Panc1 (cell line): Measurements from ENCODE around the gene CDKAL1. TPM values are rescaled to one million over a fixed set of nuclear protein-coding genes. Genes with fewer than 3 reads are reported as not detected.

Experiments
- ATAC-seq: fragments of 200-7000 bp; cut with Tn5 transposase; 2 replicates; pipeline ENCODE4 v1.9.1; 2020; ENCODE audit warnings: mild to moderate bottlenecking, moderate library complexity
- BruUV-seq: library from RNA; stranded (reverse); fragments of 400-500 nt; replicated peaks from 2 replicates; lab custom pipeline; 2021; lab: Mats Ljungman, UMichigan
- CTCF ChIA-PET: fragments of 300-600 bp; sonication (Branson Sonifier 250); formaldehyde crosslinking; loops from one replicate; lab custom pipeline; 2022; ENCODE audit warnings: antibody characterized with exemption; lab: Charles Lee
- POLR2A ChIA-PET: fragments of 300-600 bp; sonication (Branson Sonifier 250); formaldehyde crosslinking; loops from one replicate; lab custom pipeline; 2022; ENCODE audit warnings: antibody characterized with exemption; lab: Charles Lee
- DNase-seq: peaks from one replicate; pipeline ENCODE4 v3.0.0-alpha.2; 2010; ENCODE audit warnings: low read depth, low spot score
- H3K27ac ChIP-seq: 2 replicates; pipeline ENCODE4 v1.5.1; 2011; ENCODE audit warnings: mild to moderate bottlenecking, low read length, inconsistent platforms
- H3K27me3 ChIP-seq: fragments of 200-500 bp; sonication (Bioruptor generic); 2 replicates; pipeline ENCODE4 v1.6.0; 2014; ENCODE audit warnings: low read length, inconsistent platforms; ENCODE audit not compliant: control insufficient read depth, insufficient read depth
- H3K36me3 ChIP-seq: fragments of 200-500 bp; sonication (Bioruptor generic); 2 replicates; pipeline ENCODE4 v1.5.1; 2014; ENCODE audit warnings: inconsistent platforms, mild to moderate bottlenecking, low read length, moderate library complexity; ENCODE audit not compliant: control insufficient read depth, insufficient read depth
- H3K4me1 ChIP-seq: 2 replicates; pipeline ENCODE4 v1.5.1; 2011; ENCODE audit warnings: inconsistent platforms, mild to moderate bottlenecking, low read length, moderate library complexity; ENCODE audit not compliant: control insufficient read depth, insufficient read depth
- H3K4me3 ChIP-seq, 2 experiments: 2 replicates each; pipeline ENCODE4 v1.5.1; 2011 to 2012; ENCODE audit warnings: low read depth in 2 of 2, low read length in 2 of 2, mild to moderate bottlenecking in 2 of 2, inconsistent platforms in 1 of 2, moderate library complexity in 1 of 2
- H3K9me3 ChIP-seq: fragments of 200-500 bp; sonication (Bioruptor generic); 2 replicates; pipeline ENCODE4 v1.5.1; 2014; ENCODE audit warnings: low read depth, mild to moderate bottlenecking, inconsistent platforms, low read length, moderate library complexity; ENCODE audit not compliant: control insufficient read depth, insufficient read depth
- CTCF ChIP-seq: fragments of 450-650 bp; IDR thresholded peaks from 2 replicates; pipeline ENCODE4 v1.5.1; 2017; ENCODE audit warnings: mild to moderate bottlenecking
- POLR2AphosphoS5 ChIP-seq: IDR thresholded peaks from 2 replicates; pipeline ENCODE4 v1.6.1; 2012; ENCODE audit warnings: mild to moderate bottlenecking, low read depth, low read length, moderate library complexity
- SIN3A ChIP-seq: IDR thresholded peaks from 2 replicates; pipeline ENCODE4 v1.6.1; 2012; ENCODE audit warnings: low read depth, mild to moderate bottlenecking, low read length, moderate library complexity, borderline replicate concordance; ENCODE audit not compliant: insufficient read depth
- TCF7L2 ChIP-seq: IDR thresholded peaks from 2 replicates; pipeline ENCODE4 v1.6.1; 2011; ENCODE audit warnings: mild to moderate bottlenecking, low read depth, low read length, inconsistent platforms
- in situ Hi-C: cut with HindIII; loops from 2 replicates; pipeline ENCODE4 v1.10.0; 2016; ENCODE audit warnings: low sequenced_read_pairs, low pct_unique_long_range_greater_than_20kb
- intact Hi-C: fragments of 100-400 bp; cut with micrococcal nuclease; formaldehyde crosslinking; loops from one replicate; pipeline ENCODE4 v1.10.0; 2022; ENCODE audit not compliant: unreplicated experiment
- total RNA-seq: library from RNA; stranded (reverse); gene quantifications from one replicate; pipeline ENCODE4 v1.2.1, GENCODE V29; 2021; ENCODE audit not compliant: unreplicated experiment
- TF ChIP-seq, protein P1 (sequence below), 2 experiments: IDR thresholded peaks; 2 replicates each; pipeline ENCODE4 v1.6.1; 2011 to 2012; ENCODE audit warnings: low read depth in 2 of 2, control low read depth in 1 of 2, low read length in 1 of 2, mild to moderate bottlenecking in 1 of 2, moderate library complexity in 1 of 2; ENCODE audit not compliant: insufficient read depth in 1 of 2

Gene CDKAL1
- total RNA-seq, 1 experiment from 2014 or later: 14.5 TPM

DNA sequence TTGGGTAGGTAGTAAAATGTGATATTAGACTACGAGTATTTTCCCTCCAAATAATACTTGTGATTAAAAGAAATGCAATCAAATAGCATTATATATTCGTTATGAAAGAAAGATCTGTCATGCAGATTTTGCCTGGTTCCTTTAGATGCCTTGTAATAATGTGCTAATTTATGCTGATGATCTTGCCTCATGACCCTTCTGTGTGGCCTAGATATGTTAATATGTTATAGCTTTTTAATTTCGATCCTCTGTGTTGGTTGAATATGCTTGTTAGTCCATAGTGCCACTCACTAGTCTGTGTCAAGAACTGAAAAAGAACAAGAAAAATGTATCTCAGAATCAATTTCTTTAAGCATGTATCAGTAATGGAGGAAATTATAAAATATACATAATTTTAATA is 31.9 kb downstream of the CDKAL1 start:
- no peaks in the 10 kb centered on the region for H3K36me3 ChIP-seq
- ChIA-PET POLR2A (interaction anchor here (0.6 kb wide), 1 partner anchor 1477 kb away, joined by 3 read pairs; no protein-coding TSS in a partner anchor), CTCF (no interaction called here)
- peaks cover 9% of the 10 kb centered on the region; the same call in 1 of the 2 replicates for H3K4me1 ChIP-seq
- in situ Hi-C loops: no loop called here
- H3K27ac ChIP-seq: no peak overlapping the region
- H3K4me3 ChIP-seq: no peak overlapping the region
- TF ChIP-seq SIN3A: no peak
- DNase-seq: no peak
- no peak for ATAC-seq
- intact Hi-C loops: no loop called here
- no peaks in the 10 kb centered on the region for H3K27me3 ChIP-seq
- no TSS peak for BruUV-seq
- H3K9me3 ChIP-seq: no peaks in the 10 kb centered on the region

- TF ChIP-seq TCF7L2 (no peak), POLR2AphosphoS5 (no peak), SIN3A (no peak), CTCF (no peak)
- TF ChIP-seq, protein P1, sequence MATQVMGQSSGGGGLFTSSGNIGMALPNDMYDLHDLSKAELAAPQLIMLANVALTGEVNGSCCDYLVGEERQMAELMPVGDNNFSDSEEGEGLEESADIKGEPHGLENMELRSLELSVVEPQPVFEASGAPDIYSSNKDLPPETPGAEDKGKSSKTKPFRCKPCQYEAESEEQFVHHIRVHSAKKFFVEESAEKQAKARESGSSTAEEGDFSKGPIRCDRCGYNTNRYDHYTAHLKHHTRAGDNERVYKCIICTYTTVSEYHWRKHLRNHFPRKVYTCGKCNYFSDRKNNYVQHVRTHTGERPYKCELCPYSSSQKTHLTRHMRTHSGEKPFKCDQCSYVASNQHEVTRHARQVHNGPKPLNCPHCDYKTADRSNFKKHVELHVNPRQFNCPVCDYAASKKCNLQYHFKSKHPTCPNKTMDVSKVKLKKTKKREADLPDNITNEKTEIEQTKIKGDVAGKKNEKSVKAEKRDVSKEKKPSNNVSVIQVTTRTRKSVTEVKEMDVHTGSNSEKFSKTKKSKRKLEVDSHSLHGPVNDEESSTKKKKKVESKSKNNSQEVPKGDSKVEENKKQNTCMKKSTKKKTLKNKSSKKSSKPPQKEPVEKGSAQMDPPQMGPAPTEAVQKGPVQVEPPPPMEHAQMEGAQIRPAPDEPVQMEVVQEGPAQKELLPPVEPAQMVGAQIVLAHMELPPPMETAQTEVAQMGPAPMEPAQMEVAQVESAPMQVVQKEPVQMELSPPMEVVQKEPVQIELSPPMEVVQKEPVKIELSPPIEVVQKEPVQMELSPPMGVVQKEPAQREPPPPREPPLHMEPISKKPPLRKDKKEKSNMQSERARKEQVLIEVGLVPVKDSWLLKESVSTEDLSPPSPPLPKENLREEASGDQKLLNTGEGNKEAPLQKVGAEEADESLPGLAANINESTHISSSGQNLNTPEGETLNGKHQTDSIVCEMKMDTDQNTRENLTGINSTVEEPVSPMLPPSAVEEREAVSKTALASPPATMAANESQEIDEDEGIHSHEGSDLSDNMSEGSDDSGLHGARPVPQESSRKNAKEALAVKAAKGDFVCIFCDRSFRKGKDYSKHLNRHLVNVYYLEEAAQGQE (IDR thresholded peaks at IDR 0.05; ENCODE audit: insufficient read depth in 1 of 2, low read depth in 2 of 2, low read length in 1 of 2): no peak
- no peaks in the 10 kb centered on the region for H3K36me3 ChIP-seq
- no peak overlapping the region for H3K27ac ChIP-seq
- BruUV-seq: no TSS peak
- H3K4me3 ChIP-seq: no peak overlapping the region
- no peak for ATAC-seq
- no peaks in the 10 kb centered on the region for H3K9me3 ChIP-seq
- no peaks in the 10 kb centered on the region for H3K27me3 ChIP-seq
- in situ Hi-C loops (no loop called here), intact Hi-C loops (no loop called here)
- DNase-seq: no peak
- CTCF ChIA-PET: no interaction called here
- H3K4me1 ChIP-seq: peaks cover 9% of the 10 kb centered on the region; the same call in 1 of the 2 replicates
- POLR2A ChIA-PET: no interaction called here
Observed at GRCh38 chr6:20569000-20569610, 34.8 kb downstream of the CDKAL1 start.

- Histone ChIP-seq H3K27ac (no peak overlapping the region), H3K4me3 (no peak overlapping the region), H3K9me3 (no peaks in the 10 kb centered on the region), H3K36me3 (no peaks in the 10 kb centered on the region), H3K4me1 (no peaks in the 10 kb centered on the region), H3K27me3 (no peaks in the 10 kb centered on the region)
- ChIA-PET POLR2A (no interaction called here), CTCF (no interaction called here)
- no TSS peak for BruUV-seq
- intact Hi-C loops: no loop called here
- in situ Hi-C loops: no loop called here
- DNase-seq (no peak), ATAC-seq (no peak)
- no peak for TF ChIP-seq SIN3A
- TF ChIP-seq POLR2AphosphoS5: no peak
- TF ChIP-seq, protein P1 (IDR thresholded peaks at IDR 0.05; ENCODE audit: insufficient read depth in 1 of 2, low read depth in 2 of 2, low read length in 1 of 2): no peak
- no peak for TF ChIP-seq CTCF
- no peak for TF ChIP-seq TCF7L2
Observed at GRCh38 chr6:20571261-20571660, 37.0 kb downstream of the CDKAL1 start.
